HG03135 (cell line): ENCODE data around the gene FIGNL1.
"Not testable (repeated sequence)": the region's sequence is repeated elsewhere in the genome, so short reads cannot be mapped to it uniquely, and the experiment has no call there.

Source experiments
- ATAC-seq: cut with Tn5 transposase; IDR thresholded peaks from one replicate; pipeline ENCODE4 v1.9.1; 2021; ENCODE audit warnings: mild to moderate bottlenecking, moderate library complexity; ENCODE audit not compliant: unreplicated experiment

FIGNL1 gene

GRCh38 chr7:50472427-50472826 is 22.3 kb upstream of the FIGNL1 start:
- no peak for ATAC-seq

- no peak for ATAC-seq
Measured at GRCh38 chr7:50471970-50472369, 21.8 kb upstream of the FIGNL1 start.

- ATAC-seq = no peak
Measured at GRCh38 chr7:50470250-50471163, 20.4 kb upstream of the FIGNL1 start.

GRCh38 chr7:50469181-50469580 is 19.0 kb upstream of the FIGNL1 start:
- no peak for ATAC-seq

GRCh38 chr7:50467817-50468610 is 17.9 kb upstream of the FIGNL1 start:
- peak; percentile 85 for ATAC-seq

- no peak for ATAC-seq
Measured at GRCh38 chr7:50466815-50467585, 16.9 kb upstream of the FIGNL1 start.

- ATAC-seq = no peak
Measured at GRCh38 chr7:50463035-50463434, 12.9 kb upstream of the FIGNL1 start.

- no peak for ATAC-seq
Measured at GRCh38 chr7:50462361-50462760, 12.2 kb upstream of the FIGNL1 start.

- ATAC-seq = no peak
Measured at GRCh38 chr7:50461695-50462094, 11.5 kb upstream of the FIGNL1 start.

GRCh38 chr7:50459183-50459582 is 9.0 kb upstream of the FIGNL1 start:
- ATAC-seq = not testable (repeated sequence)

- not testable (repeated sequence) for ATAC-seq
Measured at GRCh38 chr7:50458651-50459050, 8.5 kb upstream of the FIGNL1 start.

GRCh38 chr7:50456371-50457123 is 6.4 kb upstream of the FIGNL1 start:
- ATAC-seq = no peak

- no peak for ATAC-seq
Measured at GRCh38 chr7:50455658-50456057, 5.5 kb upstream of the FIGNL1 start.

GRCh38 chr7:50454968-50455367 is 4.8 kb upstream of the FIGNL1 start:
- no peak for ATAC-seq

- no peak for ATAC-seq
Measured at GRCh38 chr7:50450590-50451032, 461 bp upstream of the FIGNL1 start.

GRCh38 chr7:50449501-50449880 is 659 bp downstream of the FIGNL1 start:
- ATAC-seq = no peak

GRCh38 chr7:50448823-50449222 is 1.3 kb downstream of the FIGNL1 start:
- no peak for ATAC-seq

GRCh38 chr7:50446542-50446960 is 3.6 kb downstream of the FIGNL1 start:
- no peak for ATAC-seq

- ATAC-seq = no peak
Measured at GRCh38 chr7:50436133-50436806, 13.9 kb downstream of the FIGNL1 start.
